Stomach (tissue), 19 donors: ENCODE results near the gene LRIF1. TPM values are rescaled to one million over a fixed set of nuclear protein-coding genes. Genes with fewer than 3 reads are reported as not detected.
"Not testable (repeated sequence)": the region's sequence is repeated elsewhere in the genome, so short reads cannot be mapped to it uniquely, and the experiment has no call there.

Source experiments
- DNase-seq, 2 donors: peaks; one replicate each; pipeline versions ENCODE4 v3.0.0 to v3.0.0-alpha.2; 2013 to 2019
- H3K27ac ChIP-seq, 5 donors: fragments of 200-600 bp in 4 of 5; sonication (generic) in 4 of 5; one replicate each; pipeline ENCODE4 v1.5.1; 2013 to 2019; ENCODE audit warnings: mild to moderate bottlenecking in 1 of 5, moderate library complexity in 1 of 5
- H3K27me3 ChIP-seq, 3 donors: fragments of 200-600 bp; sonication (generic); one replicate each; pipeline ENCODE4 v1.5.1; 2017 to 2019; ENCODE audit warnings: mixed run types in 1 of 3
- H3K36me3 ChIP-seq, 4 donors: fragments of 200-600 bp; sonication (generic); 1 replicate in 3 of 4; 2 replicates in 1 of 4; pipeline ENCODE4 v1.5.1; 2016 to 2019
- H3K4me1 ChIP-seq, 4 donors: fragments of 200-600 bp; sonication (generic); one replicate each; pipeline ENCODE4 v1.5.1; 2016 to 2019
- H3K4me3 ChIP-seq, 4 donors: fragments of 200-600 bp; sonication (generic) in 3 of 4; one replicate each; pipeline ENCODE4 v1.5.1; 2016 to 2019; ENCODE audit warnings: mild to moderate bottlenecking in 1 of 4
- H3K9me3 ChIP-seq, 4 donors: fragments of 200-600 bp; sonication (generic); one replicate each; pipeline ENCODE4 v1.5.1; 2016 to 2019
- EP300 ChIP-seq: sonication (generic); formaldehyde crosslinking; IDR thresholded peaks from one replicate; pipeline ENCODE4 v1.6.1; 2017; ENCODE audit warnings: antibody characterized with exemption
- POLR2A ChIP-seq, 4 donors: fragments of 450-650 bp; IDR thresholded peaks; one replicate each; pipeline ENCODE4 v1.6.1; 2016; ENCODE audit warnings: antibody characterized with exemption in 4 of 4, control low read depth in 2 of 4, mild to moderate bottlenecking in 1 of 4, moderate library complexity in 1 of 4
- POLR2AphosphoS5 ChIP-seq, 3 donors: sonication (generic); formaldehyde crosslinking; IDR thresholded peaks; one replicate each; pipeline ENCODE4 v1.6.1; 2016; ENCODE audit warnings: antibody characterized with exemption in 3 of 3
- WGBS, 5 donors: extraction: QIAGEN DNeasy Blood & Tissue Kit in 3 of 5; methylation state at CpG; one replicate each; pipeline versions ENCODE4 v1.1.5 to v1.1.7; 2013 to 2018; 5-methylcytosine and 5-hydroxymethylcytosine counted together
- intact Hi-C: fragments of 100-400 bp; cut with DNase I; formaldehyde crosslinking; loops from one replicate; pipeline ENCODE4 v1.15.1; 2023; ENCODE audit warnings: low total_unique reads
- long read RNA-seq, 10 donors: transcript quantifications; one replicate each; lab custom pipeline, GENCODE V29; 2026
- polyA plus RNA-seq, 3 donors: library from polyadenylated mRNA; stranded (reverse); fragments of 200-250 nt; gene quantifications; one replicate each; pipeline ENCODE4 v1.2.3, GENCODE V29; 2013
- total RNA-seq, 5 donors: library from RNA; depleted of rRNA; stranded (reverse); fragments of >200 nt; gene quantifications; one replicate each; pipeline versions ENCODE4 v1.1.0 to v1.2.3, GENCODE V29; 2014 to 2016
- TF ChIP-seq, protein P1 (sequence below), 7 experiments: fragments of 450-650 bp in 4 of 7; fragments of 200-600 bp in 3 of 7; sonication (generic) in 3 of 7; IDR thresholded peaks; one replicate each; pipeline ENCODE4 v1.5.1; 2016 to 2019; ENCODE audit warnings: antibody characterized with exemption in 7 of 7, control low read depth in 2 of 7, mild to moderate bottlenecking in 1 of 7
- donor health status: healthy with polysubstance abuse.
- donor health status: Bipolar disorder and iron deficiency.
- donor health status: healthy.

LRIF1 gene, protein sequence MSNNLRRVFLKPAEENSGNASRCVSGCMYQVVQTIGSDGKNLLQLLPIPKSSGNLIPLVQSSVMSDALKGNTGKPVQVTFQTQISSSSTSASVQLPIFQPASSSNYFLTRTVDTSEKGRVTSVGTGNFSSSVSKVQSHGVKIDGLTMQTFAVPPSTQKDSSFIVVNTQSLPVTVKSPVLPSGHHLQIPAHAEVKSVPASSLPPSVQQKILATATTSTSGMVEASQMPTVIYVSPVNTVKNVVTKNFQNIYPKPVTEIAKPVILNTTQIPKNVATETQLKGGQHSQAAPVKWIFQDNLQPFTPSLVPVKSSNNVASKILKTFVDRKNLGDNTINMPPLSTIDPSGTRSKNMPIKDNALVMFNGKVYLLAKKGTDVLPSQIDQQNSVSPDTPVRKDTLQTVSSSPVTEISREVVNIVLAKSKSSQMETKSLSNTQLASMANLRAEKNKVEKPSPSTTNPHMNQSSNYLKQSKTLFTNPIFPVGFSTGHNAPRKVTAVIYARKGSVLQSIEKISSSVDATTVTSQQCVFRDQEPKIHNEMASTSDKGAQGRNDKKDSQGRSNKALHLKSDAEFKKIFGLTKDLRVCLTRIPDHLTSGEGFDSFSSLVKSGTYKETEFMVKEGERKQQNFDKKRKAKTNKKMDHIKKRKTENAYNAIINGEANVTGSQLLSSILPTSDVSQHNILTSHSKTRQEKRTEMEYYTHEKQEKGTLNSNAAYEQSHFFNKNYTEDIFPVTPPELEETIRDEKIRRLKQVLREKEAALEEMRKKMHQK
- total RNA-seq (10 to 100 TPM in 1 of 5 donors, 1 to 10 TPM in 4; 2.0 to 22.8 (median 5.5) TPM), polyA plus RNA-seq (1 to 10 TPM; 5.3 to 6.9 (median 5.9) TPM)
- long read RNA-seq, donor 1, partial matches to known transcripts = 0 of 1 reads
- long read RNA-seq, donor 1, other reads (novel, unspliced or antisense) = 0 of 1 reads
- long read RNA-seq, donor 2, partial matches to known transcripts = 0 of 1 reads
- long read RNA-seq, donor 2, other reads (novel, unspliced or antisense) = 0 of 1 reads
- long read RNA-seq, donor 3 = 0 reads
- long read RNA-seq, donor 4 = 0 reads
- long read RNA-seq, donor 5, partial matches to known transcripts = 0 of 4 reads
- long read RNA-seq, donor 5, other reads (novel, unspliced or antisense) = 0 of 4 reads
- long read RNA-seq, donor 6 = 0 reads
- long read RNA-seq, donor 7, partial matches to known transcripts = 0 of 2 reads
- long read RNA-seq, donor 7, other reads (novel, unspliced or antisense) = 0 of 2 reads
- long read RNA-seq, donor 8 = 0 reads
- long read RNA-seq, donor 9, partial matches to known transcripts = 0 of 1 reads
- long read RNA-seq, donor 9, other reads (novel, unspliced or antisense) = 0 of 1 reads
- long read RNA-seq, donor 10 = 0 reads

GRCh38 chr1:110963691-110964454 is at the start of gene LRIF1:
LRIF1 (minus strand) TSS chr1:110963922; CDS start chr1:110963688, 234 bp downstream.
- peak within 1 kb of the TSS; percentile 91 to 97 (median 96) for H3K27ac ChIP-seq
- WGBS, 5 donors = 2 to 5% (median 2%) methylated on average over 20 to 54 of the region's 54 CpGs
- H3K9me3 ChIP-seq = peaks cover 0 to 54% (median 21%) of the 10 kb centered on the region in 4 donors
- TF ChIP-seq POLR2A (IDR thresholded peaks at IDR 0.05) (peak in 2 of 4 donors; percentile 79 to 91), EP300 (no peak), POLR2AphosphoS5 (IDR thresholded peaks at IDR 0.05) (peak; percentile 90 to 99 (median 98))
- TF ChIP-seq, protein P1, sequence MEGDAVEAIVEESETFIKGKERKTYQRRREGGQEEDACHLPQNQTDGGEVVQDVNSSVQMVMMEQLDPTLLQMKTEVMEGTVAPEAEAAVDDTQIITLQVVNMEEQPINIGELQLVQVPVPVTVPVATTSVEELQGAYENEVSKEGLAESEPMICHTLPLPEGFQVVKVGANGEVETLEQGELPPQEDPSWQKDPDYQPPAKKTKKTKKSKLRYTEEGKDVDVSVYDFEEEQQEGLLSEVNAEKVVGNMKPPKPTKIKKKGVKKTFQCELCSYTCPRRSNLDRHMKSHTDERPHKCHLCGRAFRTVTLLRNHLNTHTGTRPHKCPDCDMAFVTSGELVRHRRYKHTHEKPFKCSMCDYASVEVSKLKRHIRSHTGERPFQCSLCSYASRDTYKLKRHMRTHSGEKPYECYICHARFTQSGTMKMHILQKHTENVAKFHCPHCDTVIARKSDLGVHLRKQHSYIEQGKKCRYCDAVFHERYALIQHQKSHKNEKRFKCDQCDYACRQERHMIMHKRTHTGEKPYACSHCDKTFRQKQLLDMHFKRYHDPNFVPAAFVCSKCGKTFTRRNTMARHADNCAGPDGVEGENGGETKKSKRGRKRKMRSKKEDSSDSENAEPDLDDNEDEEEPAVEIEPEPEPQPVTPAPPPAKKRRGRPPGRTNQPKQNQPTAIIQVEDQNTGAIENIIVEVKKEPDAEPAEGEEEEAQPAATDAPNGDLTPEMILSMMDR (IDR thresholded peaks at IDR 0.05) = peak in 5 of 7 experiments; percentile 21 to 65 (median 39)
- peaks cover 0 to 30% (median 18%) of the 10 kb centered on the region in 4 donors for H3K4me1 ChIP-seq
- H3K4me3 ChIP-seq = peak within 1 kb of the TSS; percentile 55 to 69 (median 66)
- intact Hi-C loops = no loop called here
- peaks cover 0 to 6% (median 2%) of the 10 kb centered on the region in 4 donors for H3K36me3 ChIP-seq
- H3K27me3 ChIP-seq = peaks cover 0 to 18% (median 0%) of the 10 kb centered on the region in 3 donors
- DNase-seq = peak; percentile 100

- Histone ChIP-seq H3K4me1 (no peaks in the 10 kb centered on the region), H3K4me3 (no peak overlapping the region), H3K9me3 (peaks cover 2 to 30% (median 17%) of the 10 kb centered on the region in 4 donors), H3K36me3 (no peaks in the 10 kb centered on the region), H3K27ac (no peak overlapping the region), H3K27me3 (peaks cover 0 to 5% (median 0%) of the 10 kb centered on the region in 3 donors)
- no peak for DNase-seq
- no peak for TF ChIP-seq EP300
- TF ChIP-seq POLR2AphosphoS5 (IDR thresholded peaks at IDR 0.05) = no peak
- TF ChIP-seq, protein P1 (IDR thresholded peaks at IDR 0.05) = no peak
- no peak for TF ChIP-seq POLR2A (IDR thresholded peaks at IDR 0.05)
- WGBS, 5 donors = 74 to 89% (median 86%) methylated on average over 2 of the region's 2 CpGs
- intact Hi-C loops = no loop called here
These were observed 44.3 kb upstream of the LRIF1 start for GRCh38 chr1:111008031-111008430.

DNA sequence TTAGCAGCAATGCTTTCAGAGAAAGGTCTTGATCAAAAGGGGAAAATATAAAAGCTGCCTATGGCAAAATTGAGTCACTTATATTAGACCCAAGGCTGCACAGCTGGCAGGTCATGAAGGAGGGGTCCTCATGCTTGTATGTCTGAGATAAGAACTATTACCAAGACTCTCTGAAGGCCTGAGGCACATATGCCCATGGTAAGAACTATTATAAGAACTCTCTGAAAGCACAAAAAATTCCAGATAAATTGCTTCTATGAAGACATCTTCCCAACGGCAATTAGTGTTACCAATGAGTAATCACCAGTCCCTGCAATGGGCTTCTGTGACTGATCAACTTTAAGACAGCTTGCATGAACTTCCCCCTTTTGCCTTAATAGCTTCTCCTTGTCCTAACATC is 42.8 kb upstream of the LRIF1 start:
- TF ChIP-seq, protein P1 (IDR thresholded peaks at IDR 0.05) = no peak
- no peak for TF ChIP-seq EP300
- no peak for TF ChIP-seq POLR2AphosphoS5 (IDR thresholded peaks at IDR 0.05)
- no peak for TF ChIP-seq POLR2A (IDR thresholded peaks at IDR 0.05)
- Histone ChIP-seq H3K36me3 (no peaks in the 10 kb centered on the region), H3K27me3 (peaks cover 0 to 5% (median 0%) of the 10 kb centered on the region in 3 donors), H3K27ac (no peak overlapping the region), H3K4me1 (no peaks in the 10 kb centered on the region), H3K9me3 (peaks cover 2 to 31% (median 14%) of the 10 kb centered on the region in 4 donors), H3K4me3 (no peak overlapping the region)
- 81 to 95% (median 88%) methylated on average over 1 of the region's 1 CpG for WGBS, 5 donors
- DNase-seq = no peak
- intact Hi-C loops = no loop called here

- H3K4me1 ChIP-seq, DNase-seq, H3K4me3 ChIP-seq, intact Hi-C loops, H3K36me3 ChIP-seq, H3K27me3 ChIP-seq, H3K27ac ChIP-seq: not testable (repeated sequence)
- H3K9me3 ChIP-seq = peaks cover 0 to 17% (median 9%) of the 10 kb centered on the region in 4 donors
These were observed 35.9 kb upstream of the LRIF1 start for GRCh38 chr1:110999607-111000006.

DNA sequence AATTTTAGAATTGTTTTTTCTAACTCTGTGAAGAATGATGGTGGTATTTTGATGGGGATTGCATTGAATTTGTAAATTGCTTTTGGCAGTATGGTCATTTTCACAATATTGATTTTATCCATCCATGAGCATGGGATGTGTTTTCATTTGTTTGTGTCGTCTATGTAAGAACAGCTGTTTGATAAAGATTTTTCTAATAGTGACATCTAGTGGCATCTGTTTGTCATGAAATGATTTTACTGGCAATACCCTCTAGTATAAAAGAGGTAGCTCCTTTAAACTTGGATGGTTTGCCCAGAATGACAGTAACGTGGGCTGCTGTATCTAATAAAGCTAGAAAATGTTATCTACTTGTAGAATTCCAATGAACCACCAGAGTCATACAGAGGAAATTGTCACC is 28.6 kb upstream of the LRIF1 start:
- DNase-seq = peak in 1 of 2 donors; percentile 3
- intact Hi-C loops, H3K36me3 ChIP-seq, H3K4me1 ChIP-seq, H3K9me3 ChIP-seq, H3K27ac ChIP-seq, H3K4me3 ChIP-seq, H3K27me3 ChIP-seq: not testable (repeated sequence)
- 14 to 26% (median 16%) methylated on average over 2 of the region's 2 CpGs for WGBS, 5 donors

DNA sequence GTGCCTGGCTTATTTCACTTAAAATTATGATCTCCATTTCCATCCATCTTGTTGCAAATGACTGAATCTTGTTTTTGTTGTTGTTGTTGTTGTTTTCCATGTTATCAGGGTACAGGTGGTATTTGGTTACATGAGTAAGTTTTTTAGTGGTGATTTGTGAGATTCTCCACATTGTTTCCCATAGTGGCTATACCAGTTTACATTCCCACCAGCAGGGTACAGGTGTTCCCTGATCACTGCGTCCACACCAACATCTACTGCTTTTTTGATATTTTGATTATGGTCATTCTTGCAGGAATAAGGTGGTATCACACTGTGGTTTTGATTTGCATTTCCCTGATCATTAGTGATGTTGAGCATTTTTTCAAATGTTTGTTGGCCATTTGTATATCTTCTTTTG is 27.6 kb upstream of the LRIF1 start:
- H3K27ac ChIP-seq, DNase-seq, H3K9me3 ChIP-seq, H3K36me3 ChIP-seq, intact Hi-C loops, H3K4me3 ChIP-seq, H3K4me1 ChIP-seq, H3K27me3 ChIP-seq: not testable (repeated sequence)
- 66 to 78% (median 73%) methylated on average over 1 of the region's 1 CpG for WGBS, 5 donors
